Epidermal melanocyte (primary cell): ENCODE measurements around the gene CBFA2T3.
A peak's percentile ranks its signal among the peaks of the same experiment; 100 is the strongest.

Experiments used
- DNase-seq: peaks from one replicate; pipeline ENCODE4 v3.0.0; 2011; ENCODE audit warnings: low spot score; ENCODE audit not compliant: insufficient read length

CBFA2T3 gene

GRCh38 chr16:88939972-88940861, 36.8 kb downstream of the CBFA2T3 start:
- no peak for DNase-seq

- no peak for DNase-seq
Observed at GRCh38 chr16:88939245-88939971, 37.6 kb downstream of the CBFA2T3 start.

- DNase-seq = no peak
Observed at GRCh38 chr16:88938777-88939244, 38.2 kb downstream of the CBFA2T3 start.

- no peak for DNase-seq
Observed at GRCh38 chr16:88938119-88938776, 38.8 kb downstream of the CBFA2T3 start.

- no peak for DNase-seq
Observed at GRCh38 chr16:88937206-88937621, 39.8 kb downstream of the CBFA2T3 start.

GRCh38 chr16:88936556-88937205, 40.3 kb downstream of the CBFA2T3 start:
- no peak for DNase-seq

GRCh38 chr16:88936008-88936555, 40.9 kb downstream of the CBFA2T3 start:
- no peak for DNase-seq

- no peak for DNase-seq
Observed at GRCh38 chr16:88934066-88934667, 42.8 kb downstream of the CBFA2T3 start.

- DNase-seq = no peak
Observed at GRCh38 chr16:88932929-88933328, 44.1 kb downstream of the CBFA2T3 start.

GRCh38 chr16:88931936-88932335, 45.1 kb downstream of the CBFA2T3 start:
- no peak for DNase-seq

GRCh38 chr16:88931373-88931900, 45.6 kb downstream of the CBFA2T3 start:
- no peak for DNase-seq

- no peak for DNase-seq
Observed at GRCh38 chr16:88930716-88931115, 46.3 kb downstream of the CBFA2T3 start.

- DNase-seq = no peak
Observed at GRCh38 chr16:88929091-88929445, 47.9 kb downstream of the CBFA2T3 start.

- DNase-seq = peak; percentile 54
Observed at GRCh38 chr16:88928405-88929090, 48.5 kb downstream of the CBFA2T3 start.

GRCh38 chr16:88927661-88928060, 49.3 kb downstream of the CBFA2T3 start:
- no peak for DNase-seq

- no peak for DNase-seq
Observed at GRCh38 chr16:88927010-88927409, 50.0 kb downstream of the CBFA2T3 start.

GRCh38 chr16:88926374-88926990, 50.5 kb downstream of the CBFA2T3 start:
- DNase-seq = no peak

- DNase-seq = no peak
Observed at GRCh38 chr16:88925540-88925887, 51.5 kb downstream of the CBFA2T3 start.

GRCh38 chr16:88924834-88925539, 52.0 kb downstream of the CBFA2T3 start:
- peak; percentile 83 for DNase-seq
